Renal pelvis (tissue), 4 donors: ENCODE measurements around the gene MCM9. TPM values are rescaled to one million over a fixed set of nuclear protein-coding genes. Genes with fewer than 3 reads are reported as not detected.
"Not testable (repeated sequence)": the region's sequence is repeated elsewhere in the genome, so short reads cannot be mapped to it uniquely, and the experiment has no call there.

ENCODE experiments used
- DNase-seq: peaks from one replicate; pipeline ENCODE4 v3.0.0-alpha.2; 2013
- polyA plus RNA-seq, 3 donors: library from polyadenylated mRNA; unstranded; fragments of 120-200 nt; gene quantifications; one replicate each; pipeline ENCODE4 v1.2.1, GENCODE V29; 2013; ENCODE audit not compliant: insufficient read length in 3 of 3

MCM9 gene
- polyA plus RNA-seq, 3 donors: 19.3 to 27.6 (median 26.0) TPM

DNA sequence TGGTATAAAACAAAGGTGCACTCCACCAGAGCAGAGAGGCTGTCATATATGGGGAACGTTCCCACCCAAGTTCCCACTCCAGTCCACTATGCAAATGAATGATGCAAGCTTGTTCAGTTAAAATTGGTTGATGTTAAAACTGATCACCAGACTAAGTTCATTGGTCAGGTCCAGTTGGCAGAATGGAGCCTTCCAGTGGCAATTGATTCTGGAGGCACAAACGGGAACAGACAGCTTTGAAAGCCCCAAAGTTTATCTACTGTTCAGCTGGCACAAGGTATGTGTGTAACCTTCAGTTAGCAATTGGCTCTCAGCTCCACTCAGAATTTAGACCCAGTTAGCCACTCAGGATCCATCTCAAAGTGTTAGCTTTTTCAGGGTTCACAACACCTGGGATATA, 164.1 kb downstream of the MCM9 start:
- DNase-seq: no peak

DNA sequence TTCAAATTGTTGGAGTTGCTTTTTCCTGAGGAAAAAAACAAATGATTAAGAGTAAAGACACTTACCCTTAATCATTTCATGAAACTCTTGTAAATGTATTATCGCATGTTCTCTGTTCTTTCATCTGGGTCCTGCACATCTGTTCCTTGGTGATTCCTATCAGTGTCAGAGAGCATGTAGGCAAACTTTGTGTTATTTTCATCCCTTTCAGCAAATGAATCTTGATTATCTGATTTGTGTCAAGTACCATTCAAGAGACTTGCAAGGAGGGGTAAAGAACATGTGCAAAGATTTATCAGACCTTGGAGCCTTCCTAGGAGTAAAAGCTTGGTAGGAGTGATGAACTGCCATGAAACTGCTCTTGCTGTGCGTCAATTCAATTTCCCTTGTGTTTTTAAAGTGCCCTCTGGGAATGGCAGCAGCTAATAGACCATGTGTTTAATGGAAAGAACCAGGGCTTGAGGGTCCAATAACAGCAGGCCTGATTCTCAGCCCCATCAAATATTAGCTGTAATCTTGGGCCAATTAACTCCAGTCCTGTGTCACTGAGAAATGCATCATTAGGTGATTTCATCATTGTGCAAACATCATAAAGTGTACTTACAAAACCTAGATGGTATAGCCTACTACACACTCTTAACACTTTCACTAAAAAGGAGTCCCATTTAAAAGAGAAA, 164.7 kb downstream of the MCM9 start:
- no peak for DNase-seq

DNA sequence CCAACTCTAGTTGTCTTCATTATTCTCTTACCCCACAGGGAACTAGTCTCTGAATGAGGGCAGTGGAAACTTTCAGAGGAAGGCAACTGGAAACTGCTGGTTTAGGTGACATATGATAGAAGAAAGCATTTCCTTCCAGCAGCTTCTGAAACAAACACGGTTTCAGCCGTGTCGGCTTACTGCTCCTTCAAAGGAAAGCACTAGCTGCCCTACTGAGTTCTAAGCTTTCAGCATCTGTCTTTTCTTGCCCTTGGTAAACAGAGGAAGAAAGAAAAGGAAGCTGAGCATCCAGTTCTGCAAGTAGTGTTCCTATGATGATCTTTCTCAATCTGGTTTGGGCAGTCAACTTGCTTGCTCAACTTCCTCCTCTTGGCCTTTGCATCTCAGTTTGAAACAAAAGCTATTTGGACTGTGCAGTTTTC, 166.0 kb downstream of the MCM9 start:
- DNase-seq: no peak

DNA sequence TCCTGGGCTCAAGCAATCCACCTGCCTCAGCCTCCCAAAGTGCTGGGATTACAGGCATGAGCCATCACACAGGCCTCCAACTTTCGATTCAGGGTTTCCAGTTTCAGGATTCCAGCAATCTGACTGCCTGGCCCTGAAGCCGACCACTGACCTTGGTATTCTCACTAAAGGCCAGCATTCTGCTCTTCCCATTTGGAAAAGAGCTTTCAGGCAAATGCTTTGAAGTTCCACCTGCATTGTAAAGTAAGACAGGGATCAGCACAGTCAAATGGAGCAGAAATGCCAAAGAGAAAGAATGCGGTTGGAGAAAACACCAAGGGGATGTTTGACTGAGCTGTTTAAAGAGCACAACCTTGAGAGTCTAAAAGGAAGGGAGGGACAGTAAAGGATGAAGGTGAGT, 166.5 kb downstream of the MCM9 start:
- no peak for DNase-seq

DNA sequence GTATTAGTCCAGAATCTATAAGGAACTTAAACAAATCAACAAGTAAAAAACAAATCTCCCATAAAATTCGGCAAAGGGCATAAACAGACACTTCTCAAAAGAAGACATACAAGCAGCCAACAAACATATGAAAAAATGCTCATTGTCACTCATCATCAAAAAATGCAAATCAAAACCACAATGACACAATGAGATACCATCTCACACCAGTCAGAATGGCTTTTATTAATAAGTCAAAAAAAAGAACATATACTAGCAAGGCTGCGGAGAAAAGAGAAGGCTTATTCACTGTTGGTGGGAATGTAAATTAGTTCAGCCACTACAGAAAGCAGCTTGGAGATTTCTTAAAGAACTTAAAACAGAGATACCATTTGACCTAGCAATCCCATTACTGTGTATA, 169.6 kb downstream of the MCM9 start:
- DNase-seq: not testable (repeated sequence)

DNA sequence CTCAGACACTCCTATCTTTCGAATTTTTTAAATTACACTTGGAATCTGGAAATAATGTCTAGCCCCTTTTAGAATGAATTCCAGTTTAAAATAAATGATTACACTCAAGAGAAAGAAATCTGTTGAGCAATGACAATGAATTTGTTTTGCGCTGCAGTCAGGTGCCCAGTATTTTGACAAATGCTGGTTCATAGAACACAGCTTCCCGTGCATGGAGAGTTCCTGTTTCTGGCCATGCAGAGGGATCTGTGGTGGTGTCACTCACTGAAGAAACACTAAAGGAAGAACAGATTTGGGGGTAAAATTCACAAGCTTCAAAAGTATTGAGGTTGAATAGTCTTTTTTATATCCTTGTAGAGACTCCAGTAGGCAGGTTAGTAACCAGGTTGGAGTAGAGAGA, 170.2 kb downstream of the MCM9 start:
- DNase-seq: no peak

Other genes with a start within 250 kb of the MCM9 start
- 10 to 100 TPM; 33.4 to 36.1 (median 33.6) TPM for gene ASF1A, start 41.0 kb downstream of the MCM9 start, polyA plus RNA-seq
- 10 to 100 TPM in 2 of 3 donors, 1 to 10 TPM in 1; 6.9 to 12.1 (median 11.0) TPM for gene FAM184A, start 143.5 kb upstream of the MCM9 start, polyA plus RNA-seq